HCT116 (cell line): ENCODE measurements around the gene ARHGAP18. TPM values are rescaled to one million over a fixed set of nuclear protein-coding genes. Genes with fewer than 3 reads are reported as not detected.
A peak's percentile ranks its signal among the peaks of the same experiment; 100 is the strongest.

Experiments used
- ATAC-seq: fragments of 200-7000 bp; cut with Tn5 transposase; 2 replicates; pipeline ENCODE4 v1.9.1; 2020; ENCODE audit warnings: mild to moderate bottlenecking, moderate library complexity
- BruUV-seq: library from RNA; stranded (reverse); fragments of 400-500 nt; replicated peaks from 2 replicates; lab custom pipeline; 2021; lab: Mats Ljungman, UMichigan
- CTCF ChIA-PET: fragments of 300-600 bp; sonication (Branson Sonifier 250); formaldehyde crosslinking; loops from one replicate; lab custom pipeline; 2021; ENCODE audit warnings: antibody characterized with exemption; lab: Charles Lee
- POLR2A ChIA-PET: fragments of 300-600, 350-600 bp; sonication (Branson Sonifier 250); formaldehyde crosslinking; loops from one replicate; lab custom pipeline; 2021; ENCODE audit warnings: antibody characterized with exemption; lab: Charles Lee
- RAD21 ChIA-PET, 2 experiments: fragments of 300-600 bp; sonication (Branson Sonifier 250); formaldehyde crosslinking; loops; one replicate each; lab custom pipeline; 2023; ENCODE audit warnings: low total read pairs in 2 of 2; ENCODE audit not compliant: uncharacterized antibody in 2 of 2, unreplicated experiment in 2 of 2, low non-redundant PET in 1 of 2; lab: Charles Lee
- DNase-seq: peaks from one replicate; pipeline ENCODE4 v3.0.0-alpha.2; 2010; ENCODE audit warnings: low read depth, low spot score
- H2AFZ ChIP-seq: fragments of 200-600 bp; shearing (Covaris generic), sonication (generic); 2 replicates; pipeline ENCODE4 v1.6.1; 2017; ENCODE audit warnings: low read depth, mixed run types, mixed read lengths, antibody characterized with exemption, low read length; ENCODE audit not compliant: poor library complexity, severe bottlenecking
- H3K27ac ChIP-seq: 2 replicates; pipeline ENCODE4 v1.5.1; 2012; ENCODE audit warnings: low read depth, low read length
- H3K27me3 ChIP-seq: fragments of 200-600 bp; sonication (generic); 2 replicates; pipeline ENCODE4 v1.6.1; 2016; ENCODE audit warnings: mixed run types, low read length, mixed read lengths; ENCODE audit not compliant: insufficient read depth
- H3K36me3 ChIP-seq, 2 experiments: fragments of 200-500 bp in 1 of 2; fragments of 200-600 bp in 1 of 2; sonication (Bioruptor generic) in 1 of 2; sonication (generic) in 1 of 2; 2 replicates each; pipeline versions ENCODE4 v1.5.1 to v1.6.1; 2014 to 2016; ENCODE audit warnings: low read length in 2 of 2, inconsistent platforms in 1 of 2, mixed read lengths in 1 of 2, mixed run types in 1 of 2; ENCODE audit not compliant: insufficient read depth in 2 of 2, control insufficient read depth in 1 of 2
- H3K4me1 ChIP-seq, 2 experiments: fragments of 200-600 bp in 1 of 2; sonication (generic) in 1 of 2; 2 replicates each; pipeline versions ENCODE4 v1.5.1 to v1.6.1; 2012 to 2017; ENCODE audit warnings: low read length in 2 of 2, inconsistent platforms in 1 of 2, mild to moderate bottlenecking in 1 of 2, mixed read lengths in 1 of 2, mixed run types in 1 of 2, moderate library complexity in 1 of 2; ENCODE audit not compliant: insufficient read depth in 2 of 2, control insufficient read depth in 1 of 2
- H3K4me2 ChIP-seq: fragments of 200-600 bp; sonication (generic); 2 replicates; pipeline ENCODE4 v1.6.1; 2017; ENCODE audit warnings: mixed run types, low read length, mixed read lengths
- H3K4me3 ChIP-seq, 2 experiments: fragments of 200-600 bp in 1 of 2; sonication (generic) in 1 of 2; replicated peaks in 1 of 2; 2 replicates each; pipeline ENCODE4 v1.5.1; 2011 to 2016; ENCODE audit warnings: low read length in 2 of 2, control low read depth in 1 of 2, low read depth in 1 of 2, mild to moderate bottlenecking in 1 of 2, mixed read lengths in 1 of 2, mixed run types in 1 of 2
- H3K79me2 ChIP-seq: fragments of 200-600 bp; sonication (generic); 2 replicates; pipeline ENCODE4 v1.6.1; 2017; ENCODE audit warnings: mild to moderate bottlenecking, mixed run types, low read length, moderate library complexity, mixed read lengths; ENCODE audit not compliant: insufficient read depth
- H3K9ac ChIP-seq: fragments of 200-600 bp; sonication (generic); 2 replicates; pipeline ENCODE4 v1.6.1; 2016; ENCODE audit warnings: low read length, mixed read lengths
- H3K9me2 ChIP-seq: fragments of 200-600 bp; sonication (generic), shearing (Covaris generic); 2 replicates; pipeline ENCODE4 v1.6.1; 2017; ENCODE audit warnings: mixed run types, mild to moderate bottlenecking, moderate library complexity; ENCODE audit not compliant: insufficient read depth
- H3K9me3 ChIP-seq, 2 experiments: fragments of 200-500 bp in 1 of 2; fragments of 200-600 bp in 1 of 2; sonication (Bioruptor generic) in 1 of 2; sonication (generic) in 1 of 2; 2 replicates each; pipeline ENCODE4 v1.6.1; 2014 to 2017; ENCODE audit warnings: low read length in 2 of 2, mixed read lengths in 2 of 2, inconsistent platforms in 1 of 2, low read depth in 1 of 2, mild to moderate bottlenecking in 1 of 2, mixed run types in 1 of 2, moderate library complexity in 1 of 2; ENCODE audit not compliant: control insufficient read depth in 1 of 2, insufficient read depth in 1 of 2
- H4K20me1 ChIP-seq: fragments of 200-600 bp; sonication (generic), shearing (Covaris generic); 2 replicates; pipeline ENCODE4 v1.6.1; 2017; ENCODE audit warnings: mixed run types, mild to moderate bottlenecking, moderate library complexity; ENCODE audit not compliant: insufficient read depth
- CBX3 ChIP-seq: IDR thresholded peaks from 2 replicates; pipeline ENCODE4 v1.6.1; 2012; ENCODE audit warnings: low read depth
- CEBPB ChIP-seq: IDR thresholded peaks from 2 replicates; pipeline ENCODE4 v1.6.1; 2012; ENCODE audit warnings: low read depth
- EGR1 ChIP-seq: IDR thresholded peaks from 2 replicates; pipeline ENCODE4 v1.6.1; 2012; ENCODE audit warnings: low read depth
- EZH2 ChIP-seq: fragments of 200-600 bp; sonication (generic); IDR thresholded peaks from 2 replicates; pipeline ENCODE4 v1.6.1; 2017; ENCODE audit warnings: antibody characterized with exemption, mixed run types
- JUND ChIP-seq: IDR thresholded peaks from 2 replicates; pipeline ENCODE4 v1.6.1; 2012
- MAX ChIP-seq: IDR thresholded peaks from 2 replicates; pipeline ENCODE4 v1.6.1; 2012
- POLR2A ChIP-seq: IDR thresholded peaks from 2 replicates; pipeline ENCODE4 v1.7.0; 2011; ENCODE audit warnings: borderline replicate concordance; ENCODE audit not compliant: insufficient read depth, insufficient read length; ENCODE audit errors: extremely low read depth
- POLR2AphosphoS5 ChIP-seq: IDR thresholded peaks from 2 replicates; pipeline ENCODE4 v1.6.1; 2011; ENCODE audit warnings: mild to moderate bottlenecking, low read depth, low read length, moderate library complexity
- SIN3A ChIP-seq: IDR thresholded peaks from 2 replicates; pipeline ENCODE4 v1.6.1; 2012; ENCODE audit warnings: low read depth
- SP1 ChIP-seq: IDR thresholded peaks from 2 replicates; pipeline ENCODE4 v1.6.1; 2012; ENCODE audit warnings: low read depth
- SRF ChIP-seq: IDR thresholded peaks from 2 replicates; pipeline ENCODE4 v1.6.1; 2012; ENCODE audit warnings: low read depth
- TCF7L2 ChIP-seq: IDR thresholded peaks from 2 replicates; pipeline ENCODE4 v1.7.0; 2011; ENCODE audit warnings: borderline replicate concordance, inconsistent platforms; ENCODE audit not compliant: insufficient read depth, insufficient read length; ENCODE audit errors: extremely low read depth
- YY1 ChIP-seq: IDR thresholded peaks from 2 replicates; pipeline ENCODE4 v1.6.1; 2011; ENCODE audit warnings: low read length, low read depth, moderate library complexity, mild to moderate bottlenecking; ENCODE audit not compliant: insufficient replicate concordance; ENCODE audit errors: extremely low read depth
- ZBTB33 ChIP-seq: IDR thresholded peaks from 2 replicates; pipeline ENCODE4 v1.6.1; 2011; ENCODE audit warnings: mild to moderate bottlenecking, low read length, moderate library complexity; ENCODE audit not compliant: insufficient replicate concordance; ENCODE audit errors: extremely low read depth
- ZFX ChIP-seq: fragments of 450-650 bp; IDR thresholded peaks from 2 replicates; pipeline ENCODE4 v1.6.1; 2017
- ZNF274 ChIP-seq: fragments of 200-500 bp; sonication (Bioruptor generic); IDR thresholded peaks from 2 replicates; pipeline ENCODE4 v1.6.1; 2014; ENCODE audit warnings: mild to moderate bottlenecking, low read depth, low read length, inconsistent platforms
- intact Hi-C: fragments of 100-400 bp; cut with micrococcal nuclease; formaldehyde crosslinking; loops from 2 replicates; pipeline ENCODE4 v1.10.0; 2022
- total RNA-seq: library from RNA; stranded (reverse); gene quantifications from one replicate; pipeline ENCODE4 v1.2.1, GENCODE V29; 2021; ENCODE audit not compliant: unreplicated experiment
- TF ChIP-seq, protein P1 (sequence below), 3 experiments: fragments of 200-600 bp in 1 of 3; sonication (generic) in 1 of 3; IDR thresholded peaks in 2 of 3; conservative IDR thresholded peaks in 1 of 3; 2 replicates each; pipeline ENCODE4 v1.5.1; 2012 to 2017; ENCODE audit warnings: low read depth in 2 of 3, low read length in 2 of 3, antibody characterized with exemption in 1 of 3, borderline replicate concordance in 1 of 3, control low read depth in 1 of 3, mild to moderate bottlenecking in 1 of 3, mixed read lengths in 1 of 3, mixed run types in 1 of 3, moderate library complexity in 1 of 3; ENCODE audit not compliant: insufficient read depth in 1 of 3
- TF ChIP-seq, protein P2 (sequence below): IDR thresholded peaks from 2 replicates; pipeline ENCODE4 v1.6.1; 2012
- TF ChIP-seq, protein P3 (sequence below): IDR thresholded peaks from 2 replicates; pipeline ENCODE4 v1.6.1; 2012; ENCODE audit warnings: low read depth

The ARHGAP18 gene
- total RNA-seq, 1 experiment from 2014 or later = 70.3 TPM

DNA sequence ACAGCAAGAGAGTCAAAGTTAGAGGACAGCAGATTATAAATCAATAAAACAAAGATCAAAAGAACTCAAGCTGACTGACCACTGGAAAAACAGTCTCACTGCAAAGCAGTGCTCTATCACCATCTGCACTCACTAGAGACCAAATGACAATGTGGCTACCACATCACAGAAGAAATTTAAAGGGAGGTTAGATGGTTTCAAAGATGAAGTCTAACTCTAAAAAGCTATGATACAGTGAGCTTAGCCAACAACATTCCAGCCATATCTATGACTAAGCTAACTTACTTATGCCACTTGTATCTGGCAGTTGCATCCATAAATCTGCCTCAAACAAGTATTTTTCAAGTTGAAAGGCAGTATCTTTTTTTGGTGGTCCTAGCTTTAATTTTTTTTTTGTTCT lies 68.6 kb downstream of the ARHGAP18 start (continued):
- TF ChIP-seq YY1 = no peak
- no peak for TF ChIP-seq POLR2A

DNA sequence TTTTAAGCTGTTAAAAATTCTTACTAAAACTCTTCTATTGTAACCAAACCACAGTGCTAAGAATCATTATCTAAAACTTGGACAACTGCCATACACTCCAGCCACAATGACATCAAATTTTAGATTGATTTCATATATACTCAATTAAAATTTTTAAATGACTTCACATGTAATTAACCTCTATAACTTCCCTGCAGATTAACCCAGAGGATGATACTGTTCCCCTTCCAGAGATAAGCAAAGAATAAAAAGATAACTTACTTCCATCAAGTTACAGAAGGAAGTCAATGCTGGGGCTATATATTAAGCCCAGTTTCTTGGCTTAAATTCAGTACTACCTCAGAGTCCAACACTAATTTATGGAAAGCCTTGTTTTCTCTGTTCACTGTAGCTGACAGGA lies 71.3 kb downstream of the ARHGAP18 start:
- Histone ChIP-seq H4K20me1 (no peaks in the 10 kb centered on the region), H3K4me2 (no peak overlapping the region), H3K4me1 (peaks cover 60 to 76% of the 10 kb centered on the region in 2 experiments), H3K4me3 (no peak overlapping the region), H3K9me3 (no peaks in the 10 kb centered on the region), H3K27me3 (no peaks in the 10 kb centered on the region), H2AFZ (no peak overlapping the region), H3K79me2 (peaks cover 34% of the 10 kb centered on the region), H3K9me2 (no peaks in the 10 kb centered on the region), H3K9ac (no peak overlapping the region), H3K36me3 (peaks cover 9 to 15% of the 10 kb centered on the region in 2 experiments; a peak in 2 of 4 replicates), H3K27ac (peak overlapping the region; percentile 99)
- ChIA-PET POLR2A (no interaction called here), RAD21 (no interaction called here), CTCF (no interaction called here)
- no peak for ATAC-seq
- intact Hi-C loops = no loop called here
- no TSS peak for BruUV-seq
- DNase-seq = no peak
- TF ChIP-seq SP1 (no peak), JUND (no peak), SRF (no peak), EGR1 (no peak), ZNF274 (no peak), YY1 (no peak), CBX3 (no peak), TCF7L2 (no peak), EZH2 (no peak), POLR2AphosphoS5 (no peak), MAX (no peak), CEBPB (no peak), SIN3A (no peak), ZFX (no peak), POLR2A (no peak), ZBTB33 (no peak)
- TF ChIP-seq, protein P1, sequence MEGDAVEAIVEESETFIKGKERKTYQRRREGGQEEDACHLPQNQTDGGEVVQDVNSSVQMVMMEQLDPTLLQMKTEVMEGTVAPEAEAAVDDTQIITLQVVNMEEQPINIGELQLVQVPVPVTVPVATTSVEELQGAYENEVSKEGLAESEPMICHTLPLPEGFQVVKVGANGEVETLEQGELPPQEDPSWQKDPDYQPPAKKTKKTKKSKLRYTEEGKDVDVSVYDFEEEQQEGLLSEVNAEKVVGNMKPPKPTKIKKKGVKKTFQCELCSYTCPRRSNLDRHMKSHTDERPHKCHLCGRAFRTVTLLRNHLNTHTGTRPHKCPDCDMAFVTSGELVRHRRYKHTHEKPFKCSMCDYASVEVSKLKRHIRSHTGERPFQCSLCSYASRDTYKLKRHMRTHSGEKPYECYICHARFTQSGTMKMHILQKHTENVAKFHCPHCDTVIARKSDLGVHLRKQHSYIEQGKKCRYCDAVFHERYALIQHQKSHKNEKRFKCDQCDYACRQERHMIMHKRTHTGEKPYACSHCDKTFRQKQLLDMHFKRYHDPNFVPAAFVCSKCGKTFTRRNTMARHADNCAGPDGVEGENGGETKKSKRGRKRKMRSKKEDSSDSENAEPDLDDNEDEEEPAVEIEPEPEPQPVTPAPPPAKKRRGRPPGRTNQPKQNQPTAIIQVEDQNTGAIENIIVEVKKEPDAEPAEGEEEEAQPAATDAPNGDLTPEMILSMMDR (IDR thresholded peaks at IDR 0.05 in 2 of 3, conservative IDR thresholded peaks at IDR 0.05 in 1 of 3; ENCODE audit: borderline replicate concordance in 1 of 3, insufficient read depth in 1 of 3, low read depth in 2 of 3, low read length in 2 of 3) = no peak
- TF ChIP-seq, protein P2, sequence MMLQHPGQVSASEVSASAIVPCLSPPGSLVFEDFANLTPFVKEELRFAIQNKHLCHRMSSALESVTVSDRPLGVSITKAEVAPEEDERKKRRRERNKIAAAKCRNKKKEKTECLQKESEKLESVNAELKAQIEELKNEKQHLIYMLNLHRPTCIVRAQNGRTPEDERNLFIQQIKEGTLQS = no peak
- TF ChIP-seq, protein P3, sequence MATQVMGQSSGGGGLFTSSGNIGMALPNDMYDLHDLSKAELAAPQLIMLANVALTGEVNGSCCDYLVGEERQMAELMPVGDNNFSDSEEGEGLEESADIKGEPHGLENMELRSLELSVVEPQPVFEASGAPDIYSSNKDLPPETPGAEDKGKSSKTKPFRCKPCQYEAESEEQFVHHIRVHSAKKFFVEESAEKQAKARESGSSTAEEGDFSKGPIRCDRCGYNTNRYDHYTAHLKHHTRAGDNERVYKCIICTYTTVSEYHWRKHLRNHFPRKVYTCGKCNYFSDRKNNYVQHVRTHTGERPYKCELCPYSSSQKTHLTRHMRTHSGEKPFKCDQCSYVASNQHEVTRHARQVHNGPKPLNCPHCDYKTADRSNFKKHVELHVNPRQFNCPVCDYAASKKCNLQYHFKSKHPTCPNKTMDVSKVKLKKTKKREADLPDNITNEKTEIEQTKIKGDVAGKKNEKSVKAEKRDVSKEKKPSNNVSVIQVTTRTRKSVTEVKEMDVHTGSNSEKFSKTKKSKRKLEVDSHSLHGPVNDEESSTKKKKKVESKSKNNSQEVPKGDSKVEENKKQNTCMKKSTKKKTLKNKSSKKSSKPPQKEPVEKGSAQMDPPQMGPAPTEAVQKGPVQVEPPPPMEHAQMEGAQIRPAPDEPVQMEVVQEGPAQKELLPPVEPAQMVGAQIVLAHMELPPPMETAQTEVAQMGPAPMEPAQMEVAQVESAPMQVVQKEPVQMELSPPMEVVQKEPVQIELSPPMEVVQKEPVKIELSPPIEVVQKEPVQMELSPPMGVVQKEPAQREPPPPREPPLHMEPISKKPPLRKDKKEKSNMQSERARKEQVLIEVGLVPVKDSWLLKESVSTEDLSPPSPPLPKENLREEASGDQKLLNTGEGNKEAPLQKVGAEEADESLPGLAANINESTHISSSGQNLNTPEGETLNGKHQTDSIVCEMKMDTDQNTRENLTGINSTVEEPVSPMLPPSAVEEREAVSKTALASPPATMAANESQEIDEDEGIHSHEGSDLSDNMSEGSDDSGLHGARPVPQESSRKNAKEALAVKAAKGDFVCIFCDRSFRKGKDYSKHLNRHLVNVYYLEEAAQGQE = no peak
